SJSA1 (cell line): Measurements from ENCODE around the gene CCNL1. TPM values are rescaled to one million over a fixed set of nuclear protein-coding genes. Genes with fewer than 3 reads are reported as not detected.
"Not testable (repeated sequence)": the region's sequence is repeated elsewhere in the genome, so short reads cannot be mapped to it uniquely, and the experiment has no call there.

Experiments
- DNase-seq, 2 experiments: peaks; one replicate each; pipeline ENCODE4 v3.0.0-alpha.2; 2015 to 2020; ENCODE audit warnings: low spot score in 2 of 2, low read depth in 1 of 2
- H3K27ac ChIP-seq: fragments of 250-450 bp; sonication (Bioruptor Pico); 2 replicates; pipeline ENCODE4 v1.5.1; 2020; ENCODE audit warnings: mild to moderate bottlenecking, moderate library complexity
- H3K27me3 ChIP-seq: fragments of 250-450 bp; sonication (Bioruptor Pico); replicated peaks from 2 replicates; pipeline ENCODE4 v1.5.1; 2020; ENCODE audit warnings: mild to moderate bottlenecking, moderate library complexity
- H3K36me3 ChIP-seq: fragments of 250-450 bp; sonication (Bioruptor Pico); 2 replicates; pipeline ENCODE4 v1.5.1; 2020; ENCODE audit warnings: mild to moderate bottlenecking
- H3K4me1 ChIP-seq: fragments of 250-450 bp; sonication (Bioruptor Pico); replicated peaks from 2 replicates; pipeline ENCODE4 v1.6.1; 2021; ENCODE audit warnings: mild to moderate bottlenecking
- H3K4me3 ChIP-seq: fragments of 250-450 bp; sonication (Bioruptor Pico); 2 replicates; pipeline ENCODE4 v1.5.1; 2020; ENCODE audit warnings: mild to moderate bottlenecking
- H3K9me3 ChIP-seq: fragments of 250-450 bp; sonication (Bioruptor Pico); replicated peaks from 2 replicates; pipeline ENCODE4 v1.5.1; 2020; ENCODE audit warnings: mild to moderate bottlenecking
- total RNA-seq: library from RNA; depleted of rRNA; stranded (reverse); fragments of >200 nt; shearing (Covaris generic); gene quantifications from 2 replicates; pipeline ENCODE4 v1.2.3, GENCODE V29; 2014

CCNL1 gene
- total RNA-seq, 1 experiment from 2014 or later, result 65.1 TPM

DNA sequence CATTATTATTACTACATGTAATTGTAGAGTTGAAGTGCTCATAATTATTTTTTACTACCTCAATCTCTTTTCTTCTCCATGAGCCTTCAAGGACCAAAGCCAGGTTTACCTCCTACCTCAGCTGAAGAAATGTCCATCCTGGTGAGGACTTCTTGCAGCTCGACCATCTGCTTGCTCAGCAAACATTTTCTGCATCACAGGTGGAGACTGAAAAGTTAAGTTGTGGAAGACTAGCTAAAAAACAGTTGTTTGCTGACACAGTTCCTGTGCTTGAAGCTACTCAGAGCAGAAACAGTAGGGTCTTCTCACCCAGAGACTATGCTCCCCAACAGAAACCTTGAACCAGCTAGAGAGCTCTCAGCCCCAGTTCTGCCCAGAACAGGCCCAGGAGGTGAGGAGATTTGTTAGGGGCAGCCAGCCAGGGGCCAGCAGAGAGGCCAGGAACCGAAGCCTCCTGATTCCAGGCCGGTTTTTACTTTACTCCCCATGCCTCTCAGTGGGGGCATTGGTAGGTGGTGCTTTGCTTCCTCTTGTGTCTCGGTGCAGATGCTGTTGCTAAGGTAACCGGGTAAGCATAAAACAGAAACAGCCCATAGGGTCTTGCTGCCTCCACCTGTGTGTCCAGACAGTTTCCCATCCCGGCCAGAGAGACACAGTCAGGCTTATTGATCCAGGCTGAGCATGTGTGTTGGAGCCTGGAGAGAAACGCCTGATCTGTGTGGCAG is 54.9 kb downstream of the CCNL1 start:
- Histone ChIP-seq H3K27me3 (no peaks in the 10 kb centered on the region), H3K4me3 (no peak overlapping the region), H3K4me1 (peaks cover 22% of the 10 kb centered on the region), H3K27ac (no peak overlapping the region), H3K36me3 (no peaks in the 10 kb centered on the region), H3K9me3 (no peaks in the 10 kb centered on the region)
- no peak for DNase-seq

- no peak for DNase-seq
- no peak overlapping the region for H3K4me3 ChIP-seq
- peaks cover 22% of the 10 kb centered on the region for H3K4me1 ChIP-seq
- H3K36me3 ChIP-seq, result no peaks in the 10 kb centered on the region
- no peak overlapping the region for H3K27ac ChIP-seq
- H3K9me3 ChIP-seq, result no peaks in the 10 kb centered on the region
- H3K27me3 ChIP-seq, result no peaks in the 10 kb centered on the region
Observed at GRCh38 chr3:157104521-157104920, 55.4 kb downstream of the CCNL1 start.

DNA sequence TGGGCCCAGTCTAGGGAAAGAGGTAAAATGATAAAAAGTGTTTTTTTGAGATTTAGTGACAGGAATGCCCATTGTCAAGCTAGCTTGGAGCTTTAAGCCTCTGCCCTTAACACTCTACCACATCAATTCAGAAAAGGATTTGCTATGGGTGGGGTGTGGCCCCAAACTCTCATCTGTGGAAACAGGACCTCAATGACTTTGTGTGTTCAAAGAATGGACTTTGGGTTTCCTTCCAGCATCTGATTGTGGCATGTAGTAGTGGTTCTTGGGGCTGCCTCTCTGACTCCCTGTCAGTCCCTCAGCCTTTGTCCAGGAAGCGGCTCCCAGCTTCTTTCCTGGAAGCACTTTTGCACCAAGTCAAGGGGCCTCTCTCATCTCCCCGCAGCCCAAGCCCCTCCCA is 56.1 kb downstream of the CCNL1 start:
- H3K4me1 ChIP-seq, result peaks cover 22% of the 10 kb centered on the region
- no peak for DNase-seq
- H3K27ac ChIP-seq, result no peak overlapping the region
- no peaks in the 10 kb centered on the region for H3K36me3 ChIP-seq
- H3K4me3 ChIP-seq, result no peak overlapping the region
- no peaks in the 10 kb centered on the region for H3K27me3 ChIP-seq
- H3K9me3 ChIP-seq, result no peaks in the 10 kb centered on the region

DNA sequence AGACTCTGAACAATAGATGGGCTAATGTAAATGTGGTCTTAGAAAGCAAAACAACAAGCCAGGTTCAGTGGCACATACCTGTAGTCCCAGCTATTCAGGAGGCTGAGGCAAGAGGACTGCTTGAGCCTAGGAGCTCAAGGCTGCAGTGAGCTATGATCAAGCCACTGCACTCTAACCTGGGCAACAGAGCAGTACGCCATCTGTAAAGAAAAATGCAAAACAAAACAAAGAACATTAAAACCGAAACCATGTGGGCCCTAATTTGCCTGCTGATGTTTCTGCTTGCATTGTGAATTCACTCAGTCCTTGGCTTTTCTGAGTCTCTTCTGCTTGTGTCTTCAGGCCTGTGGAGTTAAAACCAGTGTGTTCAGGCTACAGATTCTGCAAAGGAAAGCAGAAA is 56.7 kb downstream of the CCNL1 start:
- DNase-seq, result no peak
- H3K27ac ChIP-seq, result no peak overlapping the region
- peaks cover 22% of the 10 kb centered on the region for H3K4me1 ChIP-seq
- no peak overlapping the region for H3K4me3 ChIP-seq
- no peaks in the 10 kb centered on the region for H3K9me3 ChIP-seq
- no peaks in the 10 kb centered on the region for H3K27me3 ChIP-seq
- H3K36me3 ChIP-seq, result no peaks in the 10 kb centered on the region

- not testable (repeated sequence) for H3K27me3 ChIP-seq, H3K4me3 ChIP-seq, H3K27ac ChIP-seq, DNase-seq, H3K36me3 ChIP-seq, H3K9me3 ChIP-seq
- H3K4me1 ChIP-seq, result peaks cover 22% of the 10 kb centered on the region
Observed at GRCh38 chr3:157102595-157102994, 57.4 kb downstream of the CCNL1 start.

- Histone ChIP-seq H3K9me3 (no peaks in the 10 kb centered on the region), H3K27me3 (no peaks in the 10 kb centered on the region), H3K36me3 (no peaks in the 10 kb centered on the region), H3K4me1 (peaks cover 22% of the 10 kb centered on the region), H3K4me3 (no peak overlapping the region), H3K27ac (no peak overlapping the region)
- DNase-seq, result no peak
Observed at GRCh38 chr3:157102098-157102497, 57.8 kb downstream of the CCNL1 start.

GRCh38 chr3:157101486-157101885 is 58.5 kb downstream of the CCNL1 start:
- H3K4me1 ChIP-seq, result peaks cover 22% of the 10 kb centered on the region
- no peaks in the 10 kb centered on the region for H3K27me3 ChIP-seq
- no peak overlapping the region for H3K27ac ChIP-seq
- DNase-seq, result no peak
- H3K36me3 ChIP-seq, result no peaks in the 10 kb centered on the region
- H3K9me3 ChIP-seq, result no peaks in the 10 kb centered on the region
- no peak overlapping the region for H3K4me3 ChIP-seq

DNA sequence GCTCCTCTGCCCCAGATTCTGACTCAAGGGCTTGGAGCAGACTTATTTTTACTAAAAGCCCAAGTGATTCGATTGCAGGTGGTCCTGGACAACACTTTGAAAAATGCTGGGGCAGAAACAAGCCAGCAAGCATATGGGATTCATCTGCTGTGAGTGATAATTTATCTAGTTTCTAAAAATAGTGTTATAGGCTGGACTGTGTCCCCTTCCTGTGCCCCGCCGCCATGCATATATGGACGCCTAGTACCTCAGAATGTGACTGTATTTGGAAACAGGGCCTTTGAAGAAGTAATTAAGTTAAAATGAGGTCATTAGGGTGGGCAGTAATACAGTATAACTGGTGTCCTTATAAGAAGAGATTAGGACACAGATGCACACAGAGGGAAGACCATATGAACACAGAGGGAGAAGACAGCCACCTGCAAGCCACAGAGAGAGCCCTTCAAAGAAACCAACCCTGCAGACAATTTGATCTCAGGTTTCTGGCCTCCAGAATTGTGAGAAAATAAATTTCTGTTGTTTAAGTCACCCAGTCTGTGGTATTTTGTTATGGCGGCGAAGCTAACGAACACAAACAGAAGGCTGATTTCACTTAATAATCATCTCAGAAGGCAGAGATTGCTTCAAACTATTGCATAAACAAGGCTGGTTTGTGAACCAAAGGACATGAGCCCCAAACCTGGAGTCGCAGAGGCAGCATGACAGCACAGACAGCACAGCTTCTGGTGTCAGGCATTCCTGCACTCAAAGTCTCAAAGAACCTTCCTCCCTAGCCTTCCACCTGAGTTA is 59.1 kb downstream of the CCNL1 start:
- Histone ChIP-seq H3K27me3 (no peaks in the 10 kb centered on the region), H3K27ac (no peak overlapping the region), H3K4me1 (peaks cover 22% of the 10 kb centered on the region), H3K4me3 (no peak overlapping the region), H3K36me3 (no peaks in the 10 kb centered on the region), H3K9me3 (no peaks in the 10 kb centered on the region)
- no peak for DNase-seq

- H3K36me3 ChIP-seq, result no peaks in the 10 kb centered on the region
- H3K27me3 ChIP-seq, result no peaks in the 10 kb centered on the region
- H3K4me3 ChIP-seq, result no peak overlapping the region
- no peak for DNase-seq
- H3K9me3 ChIP-seq, result no peaks in the 10 kb centered on the region
- peaks cover 22% of the 10 kb centered on the region for H3K4me1 ChIP-seq
- no peak overlapping the region for H3K27ac ChIP-seq
Observed at GRCh38 chr3:157100096-157100477, 59.9 kb downstream of the CCNL1 start.

- DNase-seq, result no peak
- no peak overlapping the region for H3K4me3 ChIP-seq
- no peak overlapping the region for H3K27ac ChIP-seq
- no peaks in the 10 kb centered on the region for H3K9me3 ChIP-seq
- H3K36me3 ChIP-seq, result no peaks in the 10 kb centered on the region
- H3K27me3 ChIP-seq, result no peaks in the 10 kb centered on the region
- peaks cover 19% of the 10 kb centered on the region for H3K4me1 ChIP-seq
Observed at GRCh38 chr3:157099326-157100095, 60.4 kb downstream of the CCNL1 start.

DNA sequence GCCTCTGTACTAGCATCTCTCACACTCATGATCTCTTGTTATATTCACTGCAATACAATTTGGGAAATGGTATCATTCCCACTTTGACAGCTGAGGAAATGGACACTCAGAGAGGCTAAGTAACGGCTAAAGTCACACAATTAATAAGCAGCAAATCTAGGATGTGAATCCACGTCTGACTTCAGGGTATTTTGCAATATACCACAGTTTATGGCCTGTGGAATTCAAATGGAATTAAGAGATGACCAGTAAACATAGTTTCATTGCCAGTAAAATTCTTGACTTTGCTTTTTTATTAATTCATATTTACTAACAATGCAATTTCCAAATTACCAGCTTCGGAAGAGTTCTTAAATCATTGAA is 61.1 kb downstream of the CCNL1 start:
- Histone ChIP-seq H3K27me3 (no peaks in the 10 kb centered on the region), H3K36me3 (no peaks in the 10 kb centered on the region), H3K9me3 (no peaks in the 10 kb centered on the region), H3K4me1 (peaks cover 14% of the 10 kb centered on the region), H3K27ac (no peak overlapping the region), H3K4me3 (no peak overlapping the region)
- no peak for DNase-seq

- Histone ChIP-seq H3K4me3 (no peak overlapping the region), H3K36me3 (no peaks in the 10 kb centered on the region), H3K27ac (no peak overlapping the region), H3K4me1 (peaks cover 9% of the 10 kb centered on the region), H3K9me3 (no peaks in the 10 kb centered on the region), H3K27me3 (no peaks in the 10 kb centered on the region)
- DNase-seq, result no peak
Observed at GRCh38 chr3:157098121-157098822, 61.7 kb downstream of the CCNL1 start.
